HG03575 (cell line): Measurements from ENCODE around the gene COX17.

Experiments used
- ATAC-seq: cut with Tn5 transposase; IDR thresholded peaks from one replicate; pipeline ENCODE4 v1.9.1; 2021; ENCODE audit not compliant: unreplicated experiment, insufficient number of reproducible peaks, low FRiP score; ENCODE audit errors: extremely low read depth

COX17 gene

DNA sequence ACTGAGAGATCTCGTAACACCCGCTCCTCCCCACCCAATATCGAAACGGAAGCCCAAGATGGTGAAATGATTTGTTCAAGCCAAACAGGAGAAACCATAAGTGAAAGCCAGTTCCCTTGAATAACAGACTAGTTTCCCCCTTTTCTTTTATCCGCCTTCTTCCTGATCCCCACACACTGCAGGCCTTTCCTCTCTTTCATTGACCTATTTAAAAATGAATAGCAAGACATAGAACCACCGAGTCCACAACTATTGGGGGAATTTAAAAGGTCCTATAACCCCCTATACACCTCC lies 382 bp upstream of the COX17 start:
- ATAC-seq = no peak

DNA sequence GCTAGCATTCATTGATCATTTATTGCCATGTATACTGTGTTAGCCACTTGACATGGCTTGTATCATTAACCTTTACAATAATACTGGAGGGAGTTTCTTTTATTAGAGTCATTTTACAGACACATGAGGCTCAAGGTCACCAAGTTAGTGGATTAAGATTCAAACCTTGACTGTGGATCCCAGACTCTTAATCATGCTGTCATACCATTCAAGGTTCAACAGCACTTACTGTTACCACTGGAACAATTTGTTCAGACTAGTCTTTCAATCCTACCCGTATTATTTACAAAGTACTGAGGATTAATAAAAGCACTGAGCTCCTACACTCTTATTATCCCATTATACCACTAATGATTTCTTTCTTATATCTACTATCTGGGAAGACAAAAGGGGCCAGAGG lies 1.2 kb downstream of the COX17 start:
- no peak for ATAC-seq

GRCh38 chr3:119675188-119675874 lies 1.9 kb downstream of the COX17 start:
- ATAC-seq = no peak

DNA sequence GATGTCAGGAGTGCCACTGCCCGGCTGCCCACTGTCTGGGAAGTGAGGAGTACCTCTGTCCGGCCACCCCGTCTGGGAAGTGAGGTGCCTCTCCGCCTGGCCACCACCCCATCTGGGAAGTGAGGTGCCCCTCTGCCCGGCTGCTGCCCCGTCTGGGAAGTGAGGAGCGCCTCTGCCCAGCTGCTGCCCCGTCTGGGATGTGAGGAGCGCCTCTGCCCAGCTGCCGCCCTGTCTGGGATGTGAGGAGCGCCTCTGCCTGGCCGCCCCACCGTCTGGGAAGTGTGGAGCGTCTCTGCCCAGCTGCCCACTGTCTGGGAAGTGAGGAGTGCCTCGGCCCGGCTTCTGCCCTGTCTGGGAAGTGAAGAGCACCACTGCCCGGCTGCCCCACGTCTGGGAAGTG lies 3.3 kb downstream of the COX17 start:
- no peak for ATAC-seq

DNA sequence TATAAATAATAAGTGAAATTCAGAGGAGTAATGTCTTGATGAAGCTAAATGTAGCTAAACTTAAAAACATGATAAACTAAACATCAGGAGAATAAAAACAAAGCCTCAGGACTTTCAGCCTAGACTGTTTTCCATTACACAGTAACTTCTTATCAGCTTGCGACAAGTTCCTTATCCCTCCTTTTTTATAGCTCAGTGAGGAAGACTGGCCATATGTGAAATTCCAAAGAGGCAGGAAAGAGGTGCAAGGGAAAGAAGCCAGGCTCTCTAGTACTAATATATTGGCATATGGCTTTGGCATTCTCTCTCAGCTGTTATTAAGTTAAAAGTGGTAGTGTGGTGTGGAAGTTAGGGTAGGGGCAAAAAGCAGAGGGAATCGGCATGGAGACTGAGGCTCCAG lies 4.4 kb downstream of the COX17 start:
- ATAC-seq = no peak

DNA sequence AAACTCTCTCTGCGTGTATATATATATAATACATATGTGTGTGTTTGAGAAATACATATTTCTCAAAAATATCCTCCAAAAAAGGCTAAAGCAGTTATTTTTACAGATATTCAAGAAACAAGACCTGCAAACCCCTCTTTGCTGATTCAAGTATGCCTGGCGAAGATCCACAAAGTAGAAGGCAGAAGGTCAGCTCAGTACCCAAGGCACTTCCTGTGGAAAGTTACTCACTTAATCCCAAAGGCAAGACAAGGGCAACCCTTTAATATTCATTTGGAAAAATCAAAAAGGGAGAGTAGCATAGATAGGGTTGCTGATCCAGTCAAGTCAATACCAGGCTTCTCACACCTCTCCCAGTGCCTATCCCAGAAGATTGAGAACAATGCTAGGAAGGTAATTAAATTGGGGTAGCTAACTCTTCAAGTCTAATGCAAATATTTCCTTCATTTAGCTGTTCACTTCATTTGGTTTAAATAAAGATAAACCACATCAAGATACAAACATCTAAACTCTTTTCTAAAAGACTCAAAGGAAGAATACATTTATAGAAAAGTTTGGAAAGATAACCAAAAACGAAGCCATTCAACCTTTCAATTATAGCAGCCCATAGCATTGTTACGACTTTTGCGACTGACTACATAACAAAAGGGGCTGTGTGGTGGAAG lies 7.2 kb downstream of the COX17 start:
- no peak for ATAC-seq

GRCh38 chr3:119665954-119666559 lies 11.1 kb downstream of the COX17 start:
- ATAC-seq = no peak

- ATAC-seq = no peak
These were observed 12.3 kb downstream of the COX17 start for GRCh38 chr3:119664850-119665379.

GRCh38 chr3:119664370-119664769 lies 12.8 kb downstream of the COX17 start:
- no peak for ATAC-seq

- ATAC-seq = no peak
These were observed 13.3 kb downstream of the COX17 start for GRCh38 chr3:119663885-119664284.

GRCh38 chr3:119662604-119663373 lies 14.4 kb downstream of the COX17 start:
- ATAC-seq = no peak

GRCh38 chr3:119660474-119661440 lies 16.4 kb downstream of the COX17 start, which contains the start of gene POPDC2:
Gene POPDC2 (minus strand): TSS chr3:119660589. CDS start chr3:119660423, 166 bp downstream.
- no peak for ATAC-seq

GRCh38 chr3:119659606-119660291 lies 17.5 kb downstream of the COX17 start:
- no peak for ATAC-seq

DNA sequence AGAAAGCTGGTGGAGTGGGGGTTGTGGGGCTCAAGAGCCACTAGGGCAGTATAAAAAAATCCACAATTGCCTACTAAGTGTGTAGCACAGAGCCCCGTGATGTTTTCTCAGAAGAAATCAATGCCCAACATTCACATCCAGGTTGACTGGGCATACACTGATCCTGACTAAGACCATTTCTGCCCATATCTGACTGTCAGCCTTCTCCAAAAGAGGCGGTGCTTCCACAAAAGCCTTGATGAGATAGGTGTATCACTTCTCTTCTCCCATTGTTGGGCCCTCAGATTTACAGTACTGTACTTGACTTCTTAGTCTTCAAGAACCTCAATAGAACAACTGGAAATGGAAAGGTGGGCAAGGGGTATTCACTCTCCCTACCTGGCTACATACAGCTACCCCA lies 18.2 kb downstream of the COX17 start:
- ATAC-seq = no peak

GRCh38 chr3:119657887-119658702 lies 19.1 kb downstream of the COX17 start:
- ATAC-seq = no peak

- ATAC-seq = no peak
These were observed 23.3 kb downstream of the COX17 start for GRCh38 chr3:119653876-119654275.

DNA sequence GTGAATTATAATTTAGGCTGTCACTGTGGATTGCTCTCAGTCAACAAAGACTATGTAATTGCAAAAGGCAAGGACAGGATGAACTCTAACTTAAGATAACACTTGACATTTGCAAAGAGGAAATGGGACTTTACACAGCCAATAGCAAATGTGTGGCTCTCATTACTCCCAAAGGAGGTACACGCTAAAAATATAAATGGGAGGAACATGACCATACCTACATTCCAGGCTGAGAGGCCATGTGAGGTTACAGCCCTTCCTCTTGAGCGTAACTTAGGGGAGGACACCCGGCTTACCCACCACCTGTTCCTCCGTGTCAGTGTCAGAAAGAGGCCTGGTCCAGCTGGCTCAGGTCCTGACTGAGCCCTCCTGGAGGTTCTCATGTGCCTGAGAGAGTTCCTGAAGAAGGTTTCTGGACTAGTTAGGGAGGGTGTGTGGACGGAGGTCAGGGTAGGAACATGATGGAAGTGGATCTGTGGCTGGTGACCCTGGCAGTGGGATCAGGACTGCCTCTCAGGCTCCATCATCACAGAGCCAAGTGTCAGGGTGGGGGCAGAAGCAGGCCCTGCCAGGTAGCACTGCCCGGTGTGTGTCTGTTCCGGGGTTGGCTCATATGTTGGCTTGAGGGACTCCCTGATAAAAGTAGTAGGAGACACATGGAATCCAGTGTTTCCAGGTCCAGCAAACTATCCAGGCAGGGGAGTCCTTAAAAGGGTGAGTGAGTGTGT lies 24.7 kb downstream of the COX17 start:
- ATAC-seq = no peak
